Colonic mucosa (tissue), 4 donors: ENCODE results near the gene IFIT1. TPM values are rescaled to one million over a fixed set of nuclear protein-coding genes. Genes with fewer than 3 reads are reported as not detected.
"Not testable (repeated sequence)": the region's sequence is repeated elsewhere in the genome, so short reads cannot be mapped to it uniquely, and the experiment has no call there.

ENCODE experiments used
- DNase-seq: peaks from one replicate; pipeline ENCODE4 v3.0.0-alpha.2; 2020
- H3K27ac ChIP-seq: fragments of 200-600 bp; one replicate; pipeline ENCODE4 v1.8.0; 2021
- H3K27me3 ChIP-seq: fragments of 200-600 bp; one replicate; pipeline ENCODE4 v1.8.0; 2021
- H3K36me3 ChIP-seq: fragments of 200-600 bp; one replicate; pipeline ENCODE4 v1.8.0; 2021
- H3K4me1 ChIP-seq: fragments of 200-600 bp; one replicate; pipeline ENCODE4 v1.8.0; 2021; ENCODE audit warnings: mild to moderate bottlenecking
- H3K4me3 ChIP-seq: fragments of 200-600 bp; one replicate; pipeline ENCODE4 v1.8.0; 2021
- H3K9ac ChIP-seq, 2 donors: one replicate each; pipeline ENCODE4 v1.7.0; 2013; ENCODE audit warnings: control low read depth in 2 of 2, low read depth in 2 of 2, low read length in 2 of 2
- H3K9me3 ChIP-seq: fragments of 200-600 bp; one replicate; pipeline ENCODE4 v1.8.0; 2021
- intact Hi-C: fragments of 100-400 bp; cut with DNase I; formaldehyde crosslinking; loops from one replicate; pipeline ENCODE4 v1.14.1; 2022
- total RNA-seq, 2 donors: library from RNA; stranded (reverse); fragmentation: NEBNext Ultra II Directional in 1 of 2; extraction: Animal tissue kit (Norgen Biotek cat#: 25700) in 1 of 2; gene quantifications; one replicate each; pipeline ENCODE4 v1.2.1, GENCODE V29; 2021
- TF ChIP-seq, protein P1 (sequence below): fragments of 200-600 bp; IDR thresholded peaks from one replicate; pipeline ENCODE4 v1.8.0; 2022; ENCODE audit warnings: antibody characterized with exemption, mild to moderate bottlenecking
- donor health status: healthy.
- donor health status: DM: no; HTN: no; CAD: no.
- donor health status: DM: no; HTN: no; CAD: no.

IFIT1 gene
- total RNA-seq, 2 donors from 2014 or later: 1.9 to 5.4 TPM

DNA sequence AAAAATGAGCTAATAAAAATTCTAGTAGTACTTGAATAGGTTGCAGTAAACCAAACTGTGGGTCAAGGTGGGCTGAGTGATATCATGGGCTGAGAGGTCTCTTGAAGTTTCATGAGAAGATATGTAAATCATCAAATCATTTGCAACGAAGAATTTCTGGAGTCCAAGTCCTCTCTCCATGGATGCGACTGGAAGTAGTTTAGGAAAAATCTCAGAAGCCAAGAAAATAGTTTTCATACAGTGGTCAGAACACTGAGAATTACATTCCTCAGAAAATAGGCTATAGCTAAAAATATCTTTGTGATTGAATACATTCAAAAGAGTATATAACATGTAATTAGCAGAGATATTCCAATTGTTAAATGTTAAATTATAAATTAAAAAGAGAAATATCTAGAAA is 3.6 kb upstream of the IFIT1 start:
- intact Hi-C loops: no loop called here
- DNase-seq: no peak
- Histone ChIP-seq H3K27me3 (no peaks in the 10 kb centered on the region), H3K27ac (no peak overlapping the region), H3K9me3 (no peaks in the 10 kb centered on the region), H3K9ac (no peak overlapping the region), H3K4me3 (no peak overlapping the region), H3K4me1 (no peaks in the 10 kb centered on the region), H3K36me3 (no peaks in the 10 kb centered on the region)
- TF ChIP-seq, protein P1, sequence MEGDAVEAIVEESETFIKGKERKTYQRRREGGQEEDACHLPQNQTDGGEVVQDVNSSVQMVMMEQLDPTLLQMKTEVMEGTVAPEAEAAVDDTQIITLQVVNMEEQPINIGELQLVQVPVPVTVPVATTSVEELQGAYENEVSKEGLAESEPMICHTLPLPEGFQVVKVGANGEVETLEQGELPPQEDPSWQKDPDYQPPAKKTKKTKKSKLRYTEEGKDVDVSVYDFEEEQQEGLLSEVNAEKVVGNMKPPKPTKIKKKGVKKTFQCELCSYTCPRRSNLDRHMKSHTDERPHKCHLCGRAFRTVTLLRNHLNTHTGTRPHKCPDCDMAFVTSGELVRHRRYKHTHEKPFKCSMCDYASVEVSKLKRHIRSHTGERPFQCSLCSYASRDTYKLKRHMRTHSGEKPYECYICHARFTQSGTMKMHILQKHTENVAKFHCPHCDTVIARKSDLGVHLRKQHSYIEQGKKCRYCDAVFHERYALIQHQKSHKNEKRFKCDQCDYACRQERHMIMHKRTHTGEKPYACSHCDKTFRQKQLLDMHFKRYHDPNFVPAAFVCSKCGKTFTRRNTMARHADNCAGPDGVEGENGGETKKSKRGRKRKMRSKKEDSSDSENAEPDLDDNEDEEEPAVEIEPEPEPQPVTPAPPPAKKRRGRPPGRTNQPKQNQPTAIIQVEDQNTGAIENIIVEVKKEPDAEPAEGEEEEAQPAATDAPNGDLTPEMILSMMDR: no peak

DNA sequence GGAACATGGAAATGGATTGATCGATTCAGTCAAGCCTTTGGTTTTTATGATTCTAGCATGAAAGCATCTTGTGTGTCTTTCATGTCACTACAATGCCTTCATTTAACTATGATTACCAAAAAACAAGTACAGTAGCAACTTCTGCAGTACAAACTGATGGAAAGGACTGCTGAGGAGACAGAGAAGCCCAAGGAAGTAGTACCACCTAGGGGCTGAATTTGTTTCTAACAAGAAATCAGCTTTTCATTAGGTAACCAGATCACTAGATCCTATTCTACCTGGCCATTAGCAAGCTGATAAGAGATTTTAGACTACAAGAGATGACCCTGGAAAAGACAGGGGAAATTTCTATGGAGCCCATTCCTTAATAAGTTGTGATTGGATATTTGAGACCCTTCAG is 3.2 kb upstream of the IFIT1 start:
- Histone ChIP-seq H3K27ac (no peak overlapping the region), H3K36me3 (no peaks in the 10 kb centered on the region), H3K9ac (no peak overlapping the region), H3K27me3 (no peaks in the 10 kb centered on the region), H3K9me3 (no peaks in the 10 kb centered on the region), H3K4me3 (no peak overlapping the region), H3K4me1 (no peaks in the 10 kb centered on the region)
- TF ChIP-seq, protein P1: no peak
- intact Hi-C loops: no loop called here
- no peak for DNase-seq

DNA sequence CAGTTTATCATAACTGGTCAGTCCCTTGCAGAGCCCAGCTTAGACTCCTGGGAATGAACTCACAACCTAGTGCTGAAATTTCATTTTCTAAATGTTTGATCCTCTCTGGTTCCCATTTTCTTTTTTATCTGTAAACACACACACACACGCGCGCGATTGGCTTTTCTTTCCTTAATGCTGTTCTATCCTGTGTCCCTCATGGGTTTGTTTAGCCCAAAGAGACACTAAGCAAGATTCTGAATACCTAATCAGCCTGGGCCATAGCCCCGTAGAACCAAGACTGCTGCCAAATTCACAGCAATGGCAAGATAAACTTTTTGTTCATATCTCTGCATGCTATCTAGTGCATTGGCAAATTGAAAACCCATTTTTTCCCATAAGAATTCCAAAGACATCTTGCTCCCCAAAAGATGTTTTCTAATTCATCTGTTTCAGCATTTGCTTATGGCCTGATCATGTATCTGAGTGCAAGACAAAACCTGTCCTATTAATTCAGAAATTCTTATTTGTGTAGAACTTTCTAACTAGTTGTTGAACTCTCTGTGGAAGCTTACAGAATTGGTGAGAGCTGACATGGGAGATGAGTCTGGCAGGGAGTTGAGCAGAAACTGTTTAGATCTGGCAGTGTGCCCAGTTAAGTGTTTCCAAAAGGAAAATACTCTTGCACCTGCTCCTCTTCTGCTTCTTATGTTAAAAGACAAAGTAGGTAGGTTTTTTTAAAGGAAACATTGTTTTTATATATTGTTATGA is 1.8 kb upstream of the IFIT1 start:
- H3K27me3 ChIP-seq: no peaks in the 10 kb centered on the region
- TF ChIP-seq, protein P1: no peak
- H3K36me3 ChIP-seq: no peaks in the 10 kb centered on the region
- no peak overlapping the region for H3K9ac ChIP-seq
- no peaks in the 10 kb centered on the region for H3K9me3 ChIP-seq
- no peak overlapping the region for H3K27ac ChIP-seq
- intact Hi-C loops: no loop called here
- H3K4me3 ChIP-seq: no peak overlapping the region
- DNase-seq: peak; percentile 19
- no peaks in the 10 kb centered on the region for H3K4me1 ChIP-seq

DNA sequence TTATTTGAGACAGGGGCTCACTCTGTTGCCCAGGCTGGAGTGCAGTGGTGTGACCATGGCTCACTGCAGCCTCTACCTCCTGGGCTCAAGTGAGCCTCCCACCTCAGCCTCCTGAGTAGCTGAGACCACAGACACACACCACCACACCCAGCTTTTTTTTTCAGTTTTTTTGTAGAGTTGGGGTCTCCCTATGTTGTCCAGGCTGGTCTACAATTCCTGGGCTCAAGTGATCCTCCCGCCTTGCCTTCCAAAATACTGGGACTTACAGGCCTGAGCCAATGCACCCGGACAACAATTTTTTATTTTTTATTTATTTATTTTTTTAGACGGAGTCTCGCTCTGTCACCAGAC is 1.2 kb upstream of the IFIT1 start:
- H3K4me1 ChIP-seq, H3K4me3 ChIP-seq, H3K36me3 ChIP-seq, H3K9ac ChIP-seq, intact Hi-C loops, H3K9me3 ChIP-seq, H3K27me3 ChIP-seq, H3K27ac ChIP-seq: not testable (repeated sequence)
- DNase-seq: peak; percentile 12

DNA sequence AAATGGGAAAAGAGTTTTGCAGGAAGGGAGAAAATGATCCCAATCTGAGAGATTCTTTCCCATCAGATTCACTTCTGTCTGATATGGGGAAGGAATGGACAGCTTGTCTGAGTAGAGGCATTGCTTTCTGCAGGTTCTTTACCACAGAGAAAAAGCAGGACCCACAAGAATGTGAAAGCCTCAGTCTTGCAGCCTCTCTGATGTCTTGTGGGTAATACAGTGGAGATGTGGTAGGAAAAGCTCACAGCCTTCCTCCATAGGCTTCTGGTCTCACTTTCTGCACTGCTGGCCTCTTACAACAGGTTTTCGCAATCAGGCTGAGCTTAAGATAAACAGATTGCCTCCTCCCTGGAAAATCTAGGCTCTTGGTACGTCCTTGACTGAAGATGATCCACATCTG is 551 bp downstream of the IFIT1 start:
- intact Hi-C loops: no loop called here
- Histone ChIP-seq H3K36me3 (no peaks in the 10 kb centered on the region), H3K9me3 (no peaks in the 10 kb centered on the region), H3K4me1 (no peaks in the 10 kb centered on the region), H3K9ac (peak overlapping the region in 1 of 2 donors; percentile 73), H3K27ac (peak overlapping the region; percentile 64), H3K4me3 (peak overlapping the region; percentile 24), H3K27me3 (no peaks in the 10 kb centered on the region)
- peak; percentile 38 for DNase-seq
- TF ChIP-seq, protein P1: no peak

DNA sequence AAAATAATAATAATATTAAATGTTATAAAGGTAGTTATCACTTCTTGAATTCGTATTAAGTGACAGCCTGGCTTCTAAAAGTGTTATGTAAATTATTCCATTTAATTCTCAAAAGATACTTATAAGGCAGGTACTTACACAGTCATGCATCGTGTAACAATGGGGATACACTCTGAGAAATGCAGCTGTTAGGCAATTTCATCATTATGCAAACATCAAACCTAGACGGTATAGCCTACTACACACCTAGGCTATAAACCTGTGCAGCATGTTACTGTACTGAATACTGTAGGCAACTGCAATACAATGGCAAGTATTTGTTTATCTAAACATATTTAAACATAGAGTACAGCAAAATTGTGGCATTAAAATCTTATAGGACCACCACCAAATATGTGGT is 1.5 kb downstream of the IFIT1 start:
- Histone ChIP-seq H3K27me3 (no peaks in the 10 kb centered on the region), H3K36me3 (no peaks in the 10 kb centered on the region), H3K4me1 (no peaks in the 10 kb centered on the region), H3K4me3 (no peak overlapping the region), H3K9me3 (no peaks in the 10 kb centered on the region), H3K27ac (no peak overlapping the region), H3K9ac (no peak overlapping the region)
- TF ChIP-seq, protein P1: no peak
- peak; percentile 1 for DNase-seq
- intact Hi-C loops: no loop called here
